Astrocyte of the spinal cord (primary cell): ENCODE results near the gene AHCTF1.
A peak's percentile ranks its signal among the peaks of the same experiment; 100 is the strongest.
"Not testable (repeated sequence)": the region's sequence is repeated elsewhere in the genome, so short reads cannot be mapped to it uniquely, and the experiment has no call there.

Experiments used
- DNase-seq: peaks from one replicate; pipeline ENCODE4 v3.0.0; 2011; ENCODE audit warnings: low read depth, low spot score
- H3K4me3 ChIP-seq: 2 replicates; pipeline ENCODE4 v1.5.1; 2011; ENCODE audit warnings: low read depth, mild to moderate bottlenecking, low read length, moderate library complexity
- CTCF ChIP-seq: IDR thresholded peaks from 2 replicates; pipeline ENCODE4 v1.5.1; 2012; ENCODE audit warnings: low read depth, mild to moderate bottlenecking, low read length, inconsistent platforms
- in situ Hi-C: cut with HindIII; loops from 2 replicates; pipeline ENCODE4 v1.10.0; 2017; ENCODE audit warnings: low sequenced_read_pairs

AHCTF1 gene

GRCh38 chr1:246925997-246926626 is 5.6 kb downstream of the AHCTF1 start:
- in situ Hi-C loops = no loop called here
- no peak for DNase-seq
- TF ChIP-seq CTCF = no peak
- no peak overlapping the region for H3K4me3 ChIP-seq

- no peak for TF ChIP-seq CTCF
- H3K4me3 ChIP-seq = no peak overlapping the region
- DNase-seq = no peak
- in situ Hi-C loops = no loop called here
These were observed 7.8 kb downstream of the AHCTF1 start for GRCh38 chr1:246923900-246924299.

- no peak overlapping the region for H3K4me3 ChIP-seq
- in situ Hi-C loops = no loop called here
- no peak for TF ChIP-seq CTCF
- no peak for DNase-seq
These were observed 8.3 kb downstream of the AHCTF1 start for GRCh38 chr1:246923482-246923881.

- DNase-seq = no peak
- no peak for TF ChIP-seq CTCF
- in situ Hi-C loops = no loop called here
- H3K4me3 ChIP-seq = no peak overlapping the region
These were observed 10.3 kb downstream of the AHCTF1 start for GRCh38 chr1:246921481-246921880.

GRCh38 chr1:246919902-246920301 is 11.8 kb downstream of the AHCTF1 start:
- no peak for TF ChIP-seq CTCF
- in situ Hi-C loops = no loop called here
- no peak overlapping the region for H3K4me3 ChIP-seq
- DNase-seq = no peak

- H3K4me3 ChIP-seq, in situ Hi-C loops, DNase-seq: not testable (repeated sequence)
These were observed 15.5 kb downstream of the AHCTF1 start for GRCh38 chr1:246916026-246916923.

GRCh38 chr1:246907472-246907871 is 24.3 kb downstream of the AHCTF1 start:
- H3K4me3 ChIP-seq = no peak overlapping the region
- peak; percentile 62 for DNase-seq

More at GRCh38 chr1:246907472-246907871, 24.3 kb downstream of the AHCTF1 start:
- in situ Hi-C loops = no loop called here
- TF ChIP-seq CTCF = peak; percentile 52
